Measurements from ENCODE around the gene NEDD4L. TPM values are rescaled to one million over a fixed set of nuclear protein-coding genes. Genes with fewer than 3 reads are reported as not detected.

NEDD4L gene
- total RNA-seq, 1 donor from 2014 or later, result 15.6 TPM

GRCh38 chr18:58093311-58093803 is 49.3 kb downstream of the NEDD4L start:
- H3K4me1 ChIP-seq, result no peaks in the 10 kb centered on the region
- no peak overlapping the region for H3K27ac ChIP-seq
- H3K27me3 ChIP-seq, result no peaks in the 10 kb centered on the region

GRCh38 chr18:58095222-58095621 is 51.2 kb downstream of the NEDD4L start:
- no peak overlapping the region for H3K27ac ChIP-seq
- intact Hi-C loops (cut with DNase I), result no loop called here
- H3K4me1 ChIP-seq, result no peaks in the 10 kb centered on the region

More at GRCh38 chr18:58093311-58093803, 49.3 kb downstream of the NEDD4L start:
- H3K36me3 ChIP-seq, result no peaks in the 10 kb centered on the region
- DNase-seq (ENCODE audit: low spot score in 2 of 2), result no peak
- H3K4me3 ChIP-seq, result no peak overlapping the region
- TF ChIP-seq CTCF (IDR thresholded peaks at IDR 0.05), result no peak
- no peaks in the 10 kb centered on the region for H3K9me3 ChIP-seq
- intact Hi-C loops (cut with DNase I), result no loop called here

GRCh38 chr18:58095655-58096054 is 51.6 kb downstream of the NEDD4L start:
- no peak overlapping the region for H3K27ac ChIP-seq

More at GRCh38 chr18:58095222-58095621, 51.2 kb downstream of the NEDD4L start:
- Histone ChIP-seq H3K9me3 (no peaks in the 10 kb centered on the region), H3K27me3 (no peaks in the 10 kb centered on the region), H3K36me3 (no peaks in the 10 kb centered on the region), H3K4me3 (no peak overlapping the region)
- TF ChIP-seq CTCF (IDR thresholded peaks at IDR 0.05), result no peak
- no peak for DNase-seq (ENCODE audit: low spot score in 2 of 2)

GRCh38 chr18:58096658-58097057 is 52.6 kb downstream of the NEDD4L start:
- intact Hi-C loops (cut with DNase I), result no loop called here

More at GRCh38 chr18:58095655-58096054, 51.6 kb downstream of the NEDD4L start:
- DNase-seq (ENCODE audit: low spot score in 2 of 2), result no peak
- Histone ChIP-seq H3K9me3 (no peaks in the 10 kb centered on the region), H3K27me3 (no peaks in the 10 kb centered on the region), H3K4me3 (no peak overlapping the region), H3K4me1 (no peaks in the 10 kb centered on the region), H3K36me3 (no peaks in the 10 kb centered on the region)
- intact Hi-C loops (cut with DNase I), result no loop called here
- TF ChIP-seq CTCF (IDR thresholded peaks at IDR 0.05), result no peak

GRCh38 chr18:58097121-58097906 is 53.3 kb downstream of the NEDD4L start:
- TF ChIP-seq CTCF (IDR thresholded peaks at IDR 0.05), result no peak
- no peak overlapping the region for H3K4me3 ChIP-seq
- no peak overlapping the region for H3K27ac ChIP-seq
- no peaks in the 10 kb centered on the region for H3K9me3 ChIP-seq
- H3K4me1 ChIP-seq, result no peaks in the 10 kb centered on the region
- intact Hi-C loops (cut with DNase I), result no loop called here
- no peaks in the 10 kb centered on the region for H3K27me3 ChIP-seq
- DNase-seq (ENCODE audit: low spot score in 2 of 2), result no peak
- no peaks in the 10 kb centered on the region for H3K36me3 ChIP-seq

More at GRCh38 chr18:58096658-58097057, 52.6 kb downstream of the NEDD4L start:
- Histone ChIP-seq H3K9me3 (no peaks in the 10 kb centered on the region), H3K36me3 (no peaks in the 10 kb centered on the region), H3K27ac (no peak overlapping the region), H3K27me3 (no peaks in the 10 kb centered on the region), H3K4me3 (no peak overlapping the region), H3K4me1 (no peaks in the 10 kb centered on the region)
- TF ChIP-seq CTCF (IDR thresholded peaks at IDR 0.05), result no peak
- no peak for DNase-seq (ENCODE audit: low spot score in 2 of 2)

Data from ascending aorta (tissue), 2 donors.